Smooth muscle cell (in vitro differentiated cells): ENCODE measurements around the gene CENPQ. TPM values are rescaled to one million over a fixed set of nuclear protein-coding genes. Genes with fewer than 3 reads are reported as not detected.

ENCODE experiments used
- DNase-seq: peaks from one replicate; lab custom pipeline; 2025; ENCODE audit not compliant: unreplicated experiment; lab: John Stamatoyannopoulos, UW
- H2AFZ ChIP-seq: fragments of 200-600 bp; sonication (generic); 2 replicates; pipeline ENCODE4 v1.6.0; 2016; ENCODE audit warnings: antibody characterized with exemption, low read depth, mild to moderate bottlenecking
- H3F3A ChIP-seq: fragments of 200-600 bp; sonication (generic); 2 replicates; pipeline ENCODE4 v1.6.0; 2017; ENCODE audit warnings: antibody characterized with exemption, low read depth
- H3K27ac ChIP-seq: fragments of 200-600 bp; sonication (generic); 2 replicates; pipeline ENCODE4 v1.5.1; 2016; ENCODE audit warnings: low read depth, mild to moderate bottlenecking
- H3K27me3 ChIP-seq: fragments of 200-600 bp; sonication (generic); 2 replicates; pipeline ENCODE4 v1.6.1; 2016; ENCODE audit warnings: low read depth, mild to moderate bottlenecking
- H3K36me3 ChIP-seq: fragments of 200-600 bp; sonication (generic); 2 replicates; pipeline ENCODE4 v1.5.1; 2016; ENCODE audit warnings: low read depth
- H3K4me1 ChIP-seq: fragments of 200-600 bp; sonication (generic); 2 replicates; pipeline ENCODE4 v1.5.1; 2016; ENCODE audit warnings: low read depth
- H3K4me2 ChIP-seq: fragments of 200-600 bp; sonication (generic); 2 replicates; pipeline ENCODE4 v1.6.0; 2016; ENCODE audit warnings: mild to moderate bottlenecking
- H3K4me3 ChIP-seq: fragments of 200-600 bp; sonication (generic); 2 replicates; pipeline ENCODE4 v1.5.1; 2016; ENCODE audit warnings: mild to moderate bottlenecking
- H3K79me2 ChIP-seq: fragments of 200-600 bp; sonication (generic); 2 replicates; pipeline ENCODE4 v1.6.0; 2016; ENCODE audit warnings: low read depth, mild to moderate bottlenecking
- H3K9ac ChIP-seq: fragments of 200-600 bp; sonication (generic); 2 replicates; pipeline ENCODE4 v1.6.0; 2016; ENCODE audit warnings: low read depth
- H3K9me3 ChIP-seq: fragments of 200-600 bp; sonication (generic); replicated peaks from 2 replicates; pipeline ENCODE4 v1.5.1; 2016; ENCODE audit warnings: low read depth
- H4K20me1 ChIP-seq: fragments of 200-600 bp; sonication (generic); 2 replicates; pipeline ENCODE4 v1.6.0; 2016; ENCODE audit warnings: low read depth
- CTCF ChIP-seq: fragments of 200-600 bp; sonication (generic); IDR thresholded peaks from 2 replicates; pipeline ENCODE4 v1.5.1; 2017; ENCODE audit warnings: borderline replicate concordance, mild to moderate bottlenecking, antibody characterized with exemption; ENCODE audit not compliant: insufficient read depth, poor library complexity, severe bottlenecking
- WGBS: methylation state at CpG from one replicate; pipeline ENCODE4 v1.1.7; 2016; ENCODE audit warnings: low lambda C conversion rate; 5-methylcytosine and 5-hydroxymethylcytosine counted together
- polyA plus RNA-seq: library from polyadenylated mRNA; unstranded; fragments of >200 nt; fragmentation: Nextera tagmentation; extraction: Ambion mirVana; gene quantifications from 2 replicates; pipeline ENCODE4 v1.2.1, GENCODE V29; 2016
- total RNA-seq: library from RNA; depleted of rRNA; stranded (reverse); fragments of >200 nt; gene quantifications from 2 replicates; pipeline ENCODE4 v1.2.3, GENCODE V29; 2014

The CENPQ gene
- total and polyA plus RNA-seq, 2 experiments from 2014 or later: 9.2 to 15.1 TPM

- H2AFZ ChIP-seq: no peak overlapping the region
- H4K20me1 ChIP-seq: no peaks in the 10 kb centered on the region
- H3K36me3 ChIP-seq: no peaks in the 10 kb centered on the region
- H3K27ac ChIP-seq: no peak overlapping the region
- WGBS: 95% methylated on average over 2 of the region's 2 CpGs
- no peak overlapping the region for H3K9ac ChIP-seq
- DNase-seq: no peak
- H3F3A ChIP-seq: no peaks in the 10 kb centered on the region
- TF ChIP-seq CTCF: no peak
- H3K4me1 ChIP-seq: no peaks in the 10 kb centered on the region
- H3K4me3 ChIP-seq: no peak overlapping the region
- no peaks in the 10 kb centered on the region for H3K9me3 ChIP-seq
- H3K79me2 ChIP-seq: no peaks in the 10 kb centered on the region
- no peak overlapping the region for H3K4me2 ChIP-seq
- H3K27me3 ChIP-seq: no peaks in the 10 kb centered on the region
Measured at GRCh38 chr6:49513153-49513989, 50.2 kb downstream of the CENPQ start.

- WGBS: 77% methylated on average over 8 of the region's 8 CpGs
- Histone ChIP-seq H2AFZ (no peak overlapping the region), H3K9ac (no peak overlapping the region), H3K9me3 (no peaks in the 10 kb centered on the region), H3F3A (no peaks in the 10 kb centered on the region), H3K4me2 (no peak overlapping the region), H4K20me1 (no peaks in the 10 kb centered on the region), H3K79me2 (no peaks in the 10 kb centered on the region), H3K4me1 (no peaks in the 10 kb centered on the region), H3K4me3 (no peak overlapping the region), H3K27me3 (no peaks in the 10 kb centered on the region), H3K36me3 (no peaks in the 10 kb centered on the region), H3K27ac (no peak overlapping the region)
- no peak for DNase-seq
- TF ChIP-seq CTCF: no peak
Measured at GRCh38 chr6:49514571-49515484, 51.7 kb downstream of the CENPQ start.

- Histone ChIP-seq H3K4me3 (no peak overlapping the region), H3K4me2 (no peak overlapping the region), H3F3A (no peaks in the 10 kb centered on the region), H3K79me2 (no peaks in the 10 kb centered on the region), H3K9me3 (no peaks in the 10 kb centered on the region), H4K20me1 (no peaks in the 10 kb centered on the region), H2AFZ (no peak overlapping the region), H3K4me1 (no peaks in the 10 kb centered on the region), H3K9ac (no peak overlapping the region), H3K27me3 (no peaks in the 10 kb centered on the region), H3K36me3 (no peaks in the 10 kb centered on the region), H3K27ac (no peak overlapping the region)
- WGBS: 82% methylated on average over 10 of the region's 10 CpGs
- DNase-seq: no peak
- no peak for TF ChIP-seq CTCF
Measured at GRCh38 chr6:49515485-49516146, 52.4 kb downstream of the CENPQ start.
